Stimulated activated CD8-positive, alpha-beta memory T cell treated with anti-CD3 and anti-CD28 coated beads, Interleukin-2, amount 100 ng/mL, for 48 hours (primary cell): ENCODE results near the gene ATE1.
"Not testable (repeated sequence)": the region's sequence is repeated elsewhere in the genome, so short reads cannot be mapped to it uniquely, and the experiment has no call there.

Source experiments
- DNase-seq, 2 donors: peaks; one replicate each; pipeline ENCODE4 v3.0.0-alpha.2; 2020; ENCODE audit warnings: low read depth in 2 of 2

ATE1 gene

GRCh38 chr10:121736315-121737130, 191.3 kb downstream of the ATE1 start:
- DNase-seq: no peak

DNA sequence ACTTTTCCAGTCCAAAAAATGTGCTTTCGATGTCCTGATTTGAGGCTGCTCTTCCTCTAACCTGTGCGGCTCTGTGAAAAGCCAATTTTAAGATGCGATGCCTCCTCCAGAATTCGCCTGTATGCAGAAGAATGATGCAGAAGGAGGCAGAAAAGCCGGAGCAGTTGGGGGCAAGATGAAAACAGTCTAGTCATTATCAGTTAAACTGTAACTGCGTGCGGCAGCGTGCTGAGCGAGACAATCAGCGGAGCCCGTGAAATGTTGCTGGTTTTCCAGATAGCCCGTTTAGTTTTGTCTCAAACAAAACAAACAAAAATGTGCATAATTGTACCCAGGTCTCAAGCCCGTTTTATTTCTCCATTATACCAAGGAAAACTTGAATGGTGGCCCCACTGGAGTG, 192.6 kb downstream of the ATE1 start:
- no peak for DNase-seq

- DNase-seq: no peak
Observed at GRCh38 chr10:121734589-121735045, 193.2 kb downstream of the ATE1 start.

DNA sequence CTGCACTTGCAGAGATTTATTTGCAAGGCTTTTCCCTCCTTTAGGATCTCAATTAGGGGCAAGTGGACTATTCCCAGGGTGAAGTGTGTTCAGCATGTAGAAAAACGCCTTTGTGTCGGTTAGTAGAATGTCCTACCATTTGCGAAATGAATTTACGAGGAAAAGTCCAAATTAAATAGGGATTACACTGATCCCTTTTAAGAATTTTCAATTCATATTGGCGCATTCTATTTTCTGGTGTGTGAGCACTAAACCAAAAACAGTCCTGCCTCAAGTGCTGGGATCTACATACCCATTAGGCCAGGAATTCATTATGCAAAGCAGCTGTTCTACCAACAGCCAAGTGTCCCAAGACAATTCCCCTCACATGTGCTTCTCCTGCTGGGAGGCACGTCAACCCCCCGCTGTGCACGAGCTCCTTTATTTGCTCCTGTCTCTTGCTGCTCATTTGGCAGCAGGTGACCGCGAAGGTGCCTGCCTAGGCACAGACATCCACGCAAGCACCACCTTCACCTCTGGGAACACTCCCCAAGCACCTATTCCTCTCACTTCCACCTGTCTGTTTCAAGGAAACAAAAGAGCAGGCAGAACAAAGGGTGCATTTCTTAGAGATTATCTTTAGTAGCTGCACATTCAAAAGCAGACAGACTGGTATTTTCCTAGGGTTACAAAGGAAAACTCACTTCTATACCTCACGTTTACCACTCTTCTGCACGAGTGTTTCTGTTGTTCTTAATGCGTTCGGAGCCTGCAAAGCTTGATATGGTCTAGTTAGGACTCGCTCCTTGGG, 195.0 kb downstream of the ATE1 start:
- DNase-seq: no peak

DNA sequence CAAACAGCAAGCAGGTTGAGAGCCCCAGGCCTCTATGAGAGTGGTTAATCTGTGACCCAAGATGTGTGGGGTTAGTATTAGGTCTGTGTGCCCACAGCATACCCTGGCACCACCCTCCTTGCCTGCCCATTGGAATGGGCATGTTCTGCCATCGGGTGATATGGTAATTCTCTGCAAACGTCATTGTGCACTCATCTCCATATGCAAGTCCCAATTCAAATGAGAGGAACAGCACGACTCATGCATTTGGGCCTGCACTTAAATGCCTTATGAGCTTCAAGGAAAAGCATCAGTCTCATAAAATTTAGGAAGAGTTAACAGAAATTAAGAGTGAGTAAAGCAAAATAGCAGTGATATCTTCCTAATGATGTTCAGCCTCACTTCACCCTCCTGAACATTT, 195.7 kb downstream of the ATE1 start:
- no peak for DNase-seq

- no peak for DNase-seq
Observed at GRCh38 chr10:121724282-121724681, 203.5 kb downstream of the ATE1 start.

DNA sequence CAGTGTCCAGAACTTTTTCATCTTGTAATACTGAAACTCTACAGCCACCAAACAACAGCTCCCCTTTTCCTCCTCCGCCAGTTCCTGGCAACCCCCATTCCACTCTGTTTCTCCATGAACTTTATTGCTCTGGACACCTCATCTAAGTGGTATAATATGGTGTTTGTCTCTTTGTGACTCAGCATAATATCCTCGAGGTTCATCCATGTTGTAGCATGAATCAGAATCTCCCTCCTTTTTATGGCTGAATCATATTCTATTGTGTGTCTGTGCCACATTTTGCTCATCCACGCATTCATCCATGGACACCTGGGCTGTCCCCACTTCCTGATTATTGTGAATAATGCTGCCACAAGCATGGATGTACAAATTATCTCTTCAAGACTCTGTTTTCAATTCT, 205.2 kb downstream of the ATE1 start:
- DNase-seq: no peak

- no peak for DNase-seq
Observed at GRCh38 chr10:121721257-121721656, 206.6 kb downstream of the ATE1 start.

- no peak for DNase-seq
Observed at GRCh38 chr10:121715969-121716368, 211.9 kb downstream of the ATE1 start.

- DNase-seq: no peak
Observed at GRCh38 chr10:121715076-121715475, 212.8 kb downstream of the ATE1 start.

- DNase-seq: no peak
Observed at GRCh38 chr10:121713486-121713885, 214.3 kb downstream of the ATE1 start.

GRCh38 chr10:121710971-121711370, 216.9 kb downstream of the ATE1 start:
- DNase-seq: no peak

GRCh38 chr10:121710207-121710606, 217.6 kb downstream of the ATE1 start:
- no peak for DNase-seq

DNA sequence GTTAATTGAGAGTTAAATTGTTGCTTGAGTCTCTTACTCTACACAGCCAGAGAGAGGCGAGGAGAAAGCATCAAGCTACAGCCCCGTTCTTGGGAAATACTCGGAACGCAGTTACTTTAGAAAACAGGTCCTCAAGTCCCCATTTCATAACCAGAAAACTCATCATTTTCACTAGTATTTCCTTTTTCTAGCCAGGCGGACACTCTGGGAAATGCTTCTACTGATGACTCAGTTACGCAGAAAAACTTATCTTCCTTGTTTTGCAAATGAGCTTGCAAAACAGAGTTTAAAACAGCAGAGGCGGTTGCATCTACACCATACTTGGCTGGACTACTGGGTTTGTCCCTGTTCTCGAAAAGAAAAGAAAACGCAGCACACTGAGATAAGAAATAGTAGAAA, 218.2 kb downstream of the ATE1 start:
- no peak for DNase-seq

DNA sequence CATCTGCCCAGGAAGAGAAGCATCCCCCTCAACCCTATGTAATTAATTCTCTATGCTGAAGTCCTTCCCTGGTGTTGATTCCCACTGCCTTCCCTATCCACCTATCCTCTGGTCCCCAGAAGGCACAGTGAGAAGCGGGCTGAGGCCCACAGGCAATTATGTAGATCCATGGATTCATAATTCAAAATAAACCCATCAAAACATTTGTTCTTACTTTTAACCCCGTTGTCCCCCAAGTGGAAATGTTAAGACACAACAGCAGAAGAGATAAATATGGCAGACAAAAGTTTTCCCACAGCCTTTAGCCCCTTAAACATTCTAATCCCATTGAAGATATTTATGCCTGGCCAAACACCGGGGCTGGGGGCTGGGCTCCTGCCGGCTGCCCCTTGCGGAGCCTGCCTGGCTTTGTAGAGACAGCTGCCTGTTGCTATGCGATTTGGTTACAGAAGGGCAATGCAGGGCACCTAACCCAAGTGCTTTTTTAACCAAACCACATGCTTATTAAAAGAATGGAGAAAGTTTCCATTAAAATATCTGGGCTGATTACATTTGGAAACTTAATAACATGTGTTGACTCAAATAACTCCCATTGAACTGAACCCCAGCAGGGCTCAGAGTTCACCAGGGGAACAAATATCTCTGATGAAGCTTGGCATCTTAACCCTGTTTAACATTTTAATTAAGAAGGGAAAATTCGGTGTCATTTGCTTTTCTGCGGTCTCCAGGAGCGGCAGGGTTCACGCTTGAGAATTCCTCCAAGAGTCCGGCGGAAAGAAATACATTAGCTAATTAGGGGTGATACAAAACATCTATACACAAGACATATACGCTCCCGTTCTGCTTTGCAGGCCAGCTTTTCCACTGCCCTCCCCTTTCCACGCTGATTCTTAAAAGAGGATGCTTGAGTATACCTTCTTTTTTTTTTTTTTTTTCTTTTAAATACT, 218.8 kb downstream of the ATE1 start:
- no peak for DNase-seq

DNA sequence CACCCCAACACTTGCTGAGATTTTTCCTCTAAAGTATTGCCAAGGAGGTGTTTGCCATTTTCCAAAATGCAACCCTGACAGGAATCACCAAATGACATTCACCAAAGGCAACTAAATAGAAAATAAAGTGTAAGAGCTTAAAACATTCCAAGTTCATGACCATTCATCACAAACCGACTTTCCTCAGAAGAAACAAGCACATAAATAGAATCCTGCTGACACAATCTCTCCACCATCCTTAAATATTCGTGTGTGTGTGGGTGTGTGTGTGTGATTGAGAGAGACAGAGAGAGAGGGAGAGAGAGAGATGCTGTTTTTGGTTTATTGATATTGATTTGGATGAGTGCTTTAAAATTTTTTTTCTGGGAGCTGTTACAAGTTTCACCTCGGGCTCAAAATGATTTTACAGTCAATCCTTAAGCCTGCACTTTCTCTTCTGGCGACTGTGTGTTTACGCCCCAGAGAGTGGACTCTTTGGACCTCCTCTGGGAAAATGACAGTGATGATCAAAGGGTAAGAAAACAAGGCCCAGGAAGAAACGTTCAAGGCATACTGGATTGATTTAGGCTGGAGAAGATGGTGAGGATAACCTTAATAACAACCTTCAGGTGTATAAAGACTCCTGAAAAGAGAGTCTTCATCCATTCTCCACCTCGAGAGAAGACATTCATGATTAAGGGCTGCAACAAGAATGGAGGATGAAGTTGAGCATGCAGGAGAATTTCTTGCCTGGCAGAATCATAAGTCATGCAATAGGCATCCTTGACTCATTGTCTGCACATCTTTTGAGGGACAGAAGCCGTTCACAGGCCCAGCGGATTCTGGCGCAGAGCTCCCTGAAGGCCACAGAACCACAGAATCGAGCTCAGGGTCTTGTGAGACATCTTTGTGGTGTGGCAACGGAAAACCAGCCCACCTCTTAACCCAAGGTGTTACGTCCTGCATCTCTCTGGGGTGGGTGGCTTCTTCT, 225.2 kb downstream of the ATE1 start:
- DNase-seq: no peak

DNA sequence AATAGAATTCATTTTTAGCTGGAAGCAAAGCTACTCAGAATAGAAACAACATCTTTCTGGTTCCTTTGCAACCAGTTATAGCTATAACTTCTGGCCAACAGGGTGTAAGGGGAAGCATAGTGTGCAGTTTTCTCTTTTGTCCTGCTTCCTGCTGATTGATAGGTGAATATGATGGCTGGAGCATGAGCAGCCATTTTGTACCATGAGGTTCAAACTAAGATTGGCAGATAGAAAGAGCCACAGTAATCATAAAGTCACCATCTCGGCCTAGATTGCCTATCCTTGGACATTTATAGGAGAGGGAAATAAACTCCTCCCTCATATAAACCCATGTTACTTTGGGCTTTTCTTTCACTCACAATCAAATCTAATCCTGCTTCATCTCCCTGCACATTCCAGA, 227.4 kb downstream of the ATE1 start:
- DNase-seq: no peak

GRCh38 chr10:121699703-121700102, 228.1 kb downstream of the ATE1 start:
- DNase-seq: not testable (repeated sequence)

GRCh38 chr10:121698902-121699301, 228.9 kb downstream of the ATE1 start:
- no peak for DNase-seq

DNA sequence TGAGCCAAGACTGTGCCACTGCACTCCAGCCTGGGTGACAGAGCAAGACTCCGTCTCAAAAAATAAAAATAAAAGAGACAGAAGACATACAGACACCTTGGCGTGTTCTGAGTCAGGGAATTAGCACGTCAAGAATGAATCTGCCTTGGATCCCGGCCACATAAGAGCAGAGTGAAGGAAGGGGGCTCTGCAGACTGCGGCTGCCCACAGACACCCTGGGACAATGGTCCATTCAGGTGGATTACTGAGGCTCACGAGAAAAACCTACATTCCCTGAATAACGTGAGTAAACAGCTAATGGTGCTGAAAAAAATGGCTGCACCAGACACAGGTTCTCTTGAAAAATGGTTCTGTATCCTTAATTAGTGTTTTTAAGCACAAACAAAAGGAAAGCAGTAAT, 229.5 kb downstream of the ATE1 start:
- no peak for DNase-seq

DNA sequence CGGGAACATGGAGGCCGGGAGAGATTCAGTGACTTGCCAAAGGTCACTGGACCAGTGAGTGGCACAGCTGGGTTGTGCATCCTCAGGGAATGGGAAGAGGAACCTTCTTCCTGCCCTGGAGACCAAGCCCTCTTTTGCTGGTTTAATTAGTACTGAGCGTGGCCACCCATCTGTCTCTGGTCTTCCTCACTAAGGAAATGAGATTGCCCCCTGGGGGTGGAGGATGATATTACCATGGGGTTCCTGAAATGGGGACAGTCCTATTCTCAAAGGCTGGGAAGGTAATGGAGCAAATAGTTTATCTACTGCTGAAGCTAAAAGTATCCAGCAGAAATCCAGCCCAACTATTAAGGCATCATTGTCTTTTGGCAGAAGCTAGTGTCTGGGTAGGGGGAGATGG, 231.0 kb downstream of the ATE1 start:
- peak in 1 of 2 donors; percentile 30 for DNase-seq
